Colonic mucosa (tissue), 4 donors: ENCODE measurements around the gene TESK2. TPM values are rescaled to one million over a fixed set of nuclear protein-coding genes. Genes with fewer than 3 reads are reported as not detected.

Experiments
- DNase-seq: peaks from one replicate; pipeline ENCODE4 v3.0.0-alpha.2; 2020
- H3K27ac ChIP-seq: fragments of 200-600 bp; one replicate; pipeline ENCODE4 v1.8.0; 2021
- H3K27me3 ChIP-seq: fragments of 200-600 bp; one replicate; pipeline ENCODE4 v1.8.0; 2021
- H3K36me3 ChIP-seq: fragments of 200-600 bp; one replicate; pipeline ENCODE4 v1.8.0; 2021
- H3K4me1 ChIP-seq: fragments of 200-600 bp; one replicate; pipeline ENCODE4 v1.8.0; 2021; ENCODE audit warnings: mild to moderate bottlenecking
- H3K4me3 ChIP-seq: fragments of 200-600 bp; one replicate; pipeline ENCODE4 v1.8.0; 2021
- H3K9ac ChIP-seq, 2 donors: one replicate each; pipeline ENCODE4 v1.7.0; 2013; ENCODE audit warnings: control low read depth in 2 of 2, low read depth in 2 of 2, low read length in 2 of 2
- H3K9me3 ChIP-seq: fragments of 200-600 bp; one replicate; pipeline ENCODE4 v1.8.0; 2021
- CTCF ChIP-seq: fragments of 200-600 bp; IDR thresholded peaks from one replicate; pipeline ENCODE4 v1.8.0; 2022; ENCODE audit warnings: antibody characterized with exemption, mild to moderate bottlenecking
- intact Hi-C: fragments of 100-400 bp; cut with DNase I; formaldehyde crosslinking; loops from one replicate; pipeline ENCODE4 v1.14.1; 2022
- total RNA-seq, 2 donors: library from RNA; stranded (reverse); fragmentation: NEBNext Ultra II Directional in 1 of 2; extraction: Animal tissue kit (Norgen Biotek cat#: 25700) in 1 of 2; gene quantifications; one replicate each; pipeline ENCODE4 v1.2.1, GENCODE V29; 2021
- donor health status: healthy.
- donor health status: DM: no; HTN: no; CAD: no.
- donor health status: DM: no; HTN: no; CAD: no.

TESK2 gene
- total RNA-seq, 2 donors from 2014 or later = 11.3 to 15.3 TPM

GRCh38 chr1:45430490-45430889 lies 60.5 kb downstream of the TESK2 start:
- no peak for TF ChIP-seq CTCF
- H3K27me3 ChIP-seq = no peaks in the 10 kb centered on the region
- no peaks in the 10 kb centered on the region for H3K36me3 ChIP-seq
- no peak overlapping the region for H3K4me3 ChIP-seq
- no peak for DNase-seq
- no peaks in the 10 kb centered on the region for H3K4me1 ChIP-seq
- no peak overlapping the region for H3K9ac ChIP-seq
- H3K9me3 ChIP-seq = no peaks in the 10 kb centered on the region
- intact Hi-C loops = no loop called here
- H3K27ac ChIP-seq = no peak overlapping the region

- no peaks in the 10 kb centered on the region for H3K36me3 ChIP-seq
- no peak overlapping the region for H3K9ac ChIP-seq
- no peak overlapping the region for H3K27ac ChIP-seq
- no peaks in the 10 kb centered on the region for H3K27me3 ChIP-seq
- no peak overlapping the region for H3K4me3 ChIP-seq
- DNase-seq = no peak
- no peaks in the 10 kb centered on the region for H3K4me1 ChIP-seq
- intact Hi-C loops = no loop called here
- H3K9me3 ChIP-seq = no peaks in the 10 kb centered on the region
- no peak for TF ChIP-seq CTCF
These were observed 61.3 kb downstream of the TESK2 start for GRCh38 chr1:45429561-45430159.

GRCh38 chr1:45423906-45424678 lies 66.9 kb downstream of the TESK2 start:
- no peak for TF ChIP-seq CTCF
- Histone ChIP-seq H3K27ac (no peak overlapping the region), H3K9me3 (no peaks in the 10 kb centered on the region), H3K9ac (no peak overlapping the region), H3K27me3 (no peaks in the 10 kb centered on the region), H3K36me3 (no peaks in the 10 kb centered on the region), H3K4me1 (no peaks in the 10 kb centered on the region), H3K4me3 (no peak overlapping the region)
- DNase-seq = no peak
- intact Hi-C loops = no loop called here

GRCh38 chr1:45421935-45422334 lies 69.0 kb downstream of the TESK2 start:
- Histone ChIP-seq H3K9ac (no peak overlapping the region), H3K36me3 (no peaks in the 10 kb centered on the region), H3K9me3 (no peaks in the 10 kb centered on the region), H3K4me1 (no peaks in the 10 kb centered on the region), H3K4me3 (no peak overlapping the region), H3K27ac (no peak overlapping the region), H3K27me3 (no peaks in the 10 kb centered on the region)
- DNase-seq = no peak
- TF ChIP-seq CTCF = no peak
- intact Hi-C loops = no loop called here

GRCh38 chr1:45414746-45415145 lies 76.2 kb downstream of the TESK2 start:
- intact Hi-C loops = no loop called here

More at GRCh38 chr1:45414746-45415145, 76.2 kb downstream of the TESK2 start:
- no peak for DNase-seq
- H3K9me3 ChIP-seq = no peaks in the 10 kb centered on the region
- no peaks in the 10 kb centered on the region for H3K36me3 ChIP-seq
- no peak overlapping the region for H3K27ac ChIP-seq
- H3K9ac ChIP-seq = no peak overlapping the region
- no peaks in the 10 kb centered on the region for H3K4me1 ChIP-seq
- H3K4me3 ChIP-seq = no peak overlapping the region
- no peak for TF ChIP-seq CTCF
- no peaks in the 10 kb centered on the region for H3K27me3 ChIP-seq
